Glutamatergic neuron (in vitro differentiated cells): ENCODE measurements around the gene PIK3R5. TPM values are rescaled to one million over a fixed set of nuclear protein-coding genes. Genes with fewer than 3 reads are reported as not detected.

Source experiments
- DNase-seq: peaks from one replicate; pipeline ENCODE4 v3.0.0; 2022
- H3K27ac Mint-ChIP-seq: one replicate; pipeline ENCODE4 v1.8.0; 2020; ENCODE audit warnings: mild to moderate bottlenecking, mixed read lengths, inconsistent platforms; ENCODE audit not compliant: unreplicated experiment
- H3K27me3 Mint-ChIP-seq: one replicate; pipeline ENCODE4 v1.8.0; 2020; ENCODE audit warnings: mild to moderate bottlenecking, moderate library complexity, mixed read lengths, inconsistent platforms; ENCODE audit not compliant: unreplicated experiment
- H3K36me3 Mint-ChIP-seq: one replicate; pipeline ENCODE4 v1.8.0; 2020; ENCODE audit warnings: mild to moderate bottlenecking, mixed read lengths, inconsistent platforms; ENCODE audit not compliant: unreplicated experiment
- H3K4me1 Mint-ChIP-seq: one replicate; pipeline ENCODE4 v1.8.0; 2020; ENCODE audit warnings: mild to moderate bottlenecking, low read depth, mixed read lengths, inconsistent platforms; ENCODE audit not compliant: unreplicated experiment
- H3K4me3 Mint-ChIP-seq: one replicate; pipeline ENCODE4 v1.8.0; 2020; ENCODE audit warnings: mild to moderate bottlenecking, mixed read lengths, inconsistent platforms; ENCODE audit not compliant: unreplicated experiment
- H3K9me3 Mint-ChIP-seq: one replicate; pipeline ENCODE4 v1.8.0; 2020; ENCODE audit warnings: mild to moderate bottlenecking, moderate library complexity, mixed read lengths, inconsistent platforms; ENCODE audit not compliant: unreplicated experiment
- total RNA-seq: library from RNA; stranded (reverse); fragmentation: NEBNext Ultra II Directional; extraction: Animal tissue kit (Norgen Biotek cat#: 25700); gene quantifications from one replicate; pipeline ENCODE4 v1.2.1, GENCODE V29; 2021; ENCODE audit not compliant: unreplicated experiment
- TF ChIP-seq, protein P1 (sequence below): fragments of 200-600 bp; sonication (generic); IDR thresholded peaks from one replicate; pipeline ENCODE4 v1.5.0; 2021; ENCODE audit not compliant: partially characterized antibody, unreplicated experiment

Gene PIK3R5
- total RNA-seq, 1 donor from 2014 or later, result not detected

DNA sequence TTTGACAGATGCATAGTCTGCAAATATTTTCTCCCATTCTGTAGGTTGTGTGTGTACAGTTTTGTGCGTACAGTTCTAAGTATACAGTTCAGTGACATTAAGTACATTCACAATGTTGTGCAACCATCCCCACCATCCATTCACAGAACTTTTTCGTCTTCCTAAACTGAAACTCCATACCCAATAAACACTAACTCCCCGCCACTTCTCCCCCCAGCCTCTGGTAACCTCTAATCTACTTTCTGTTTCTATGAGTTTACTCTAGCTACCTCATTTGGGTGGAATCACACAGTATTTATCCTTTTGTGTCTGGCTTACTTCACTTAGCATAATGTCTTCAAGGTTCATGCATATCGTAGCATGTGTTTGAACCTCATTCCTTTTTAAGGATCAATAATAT is 14.3 kb downstream of the PIK3R5 start:
- Mint-ChIP-seq H3K4me1 (no peaks in the 10 kb centered on the region), H3K27ac (no peak overlapping the region), H3K4me3 (no peak overlapping the region), H3K27me3 (peaks cover 3% of the 10 kb centered on the region), H3K9me3 (peaks cover 2% of the 10 kb centered on the region), H3K36me3 (peaks cover 9% of the 10 kb centered on the region)
- TF ChIP-seq, protein P1, sequence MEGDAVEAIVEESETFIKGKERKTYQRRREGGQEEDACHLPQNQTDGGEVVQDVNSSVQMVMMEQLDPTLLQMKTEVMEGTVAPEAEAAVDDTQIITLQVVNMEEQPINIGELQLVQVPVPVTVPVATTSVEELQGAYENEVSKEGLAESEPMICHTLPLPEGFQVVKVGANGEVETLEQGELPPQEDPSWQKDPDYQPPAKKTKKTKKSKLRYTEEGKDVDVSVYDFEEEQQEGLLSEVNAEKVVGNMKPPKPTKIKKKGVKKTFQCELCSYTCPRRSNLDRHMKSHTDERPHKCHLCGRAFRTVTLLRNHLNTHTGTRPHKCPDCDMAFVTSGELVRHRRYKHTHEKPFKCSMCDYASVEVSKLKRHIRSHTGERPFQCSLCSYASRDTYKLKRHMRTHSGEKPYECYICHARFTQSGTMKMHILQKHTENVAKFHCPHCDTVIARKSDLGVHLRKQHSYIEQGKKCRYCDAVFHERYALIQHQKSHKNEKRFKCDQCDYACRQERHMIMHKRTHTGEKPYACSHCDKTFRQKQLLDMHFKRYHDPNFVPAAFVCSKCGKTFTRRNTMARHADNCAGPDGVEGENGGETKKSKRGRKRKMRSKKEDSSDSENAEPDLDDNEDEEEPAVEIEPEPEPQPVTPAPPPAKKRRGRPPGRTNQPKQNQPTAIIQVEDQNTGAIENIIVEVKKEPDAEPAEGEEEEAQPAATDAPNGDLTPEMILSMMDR, result no peak
- no peak for DNase-seq

DNA sequence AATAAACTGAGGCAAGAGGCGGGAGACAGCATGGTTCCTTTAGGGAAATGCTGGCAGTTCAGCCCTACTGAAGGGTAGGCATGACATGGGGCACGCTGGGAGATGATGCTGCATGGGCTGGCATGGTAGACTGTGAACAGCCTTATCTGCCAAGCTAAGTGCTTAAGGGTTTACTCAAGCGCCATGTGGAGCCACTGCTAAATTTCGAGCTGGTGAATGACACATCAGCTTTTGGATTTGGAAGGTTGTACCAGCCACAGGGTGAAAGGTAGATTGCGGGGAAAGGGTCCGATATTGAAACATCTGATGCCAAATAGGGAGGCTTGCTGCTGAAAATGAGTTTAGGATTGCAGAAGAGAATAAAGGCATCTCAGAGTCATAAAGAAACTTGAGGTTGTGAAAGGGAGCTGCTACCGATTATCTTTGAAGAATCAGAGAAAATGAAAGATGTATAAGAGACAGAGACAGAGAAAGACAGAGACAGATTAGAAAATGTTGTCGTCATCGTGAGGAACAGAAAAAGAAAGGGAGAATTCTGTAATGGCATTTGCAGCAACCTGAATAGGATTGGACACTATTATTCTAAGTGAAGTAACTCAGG is 16.3 kb downstream of the PIK3R5 start:
- no peaks in the 10 kb centered on the region for H3K4me1 Mint-ChIP-seq
- H3K9me3 Mint-ChIP-seq, result peaks cover 4% of the 10 kb centered on the region
- peaks cover 9% of the 10 kb centered on the region for H3K36me3 Mint-ChIP-seq
- TF ChIP-seq, protein P1, result no peak
- H3K27ac Mint-ChIP-seq, result no peak overlapping the region
- no peak for DNase-seq
- no peak overlapping the region for H3K4me3 Mint-ChIP-seq
- H3K27me3 Mint-ChIP-seq, result peaks cover 3% of the 10 kb centered on the region

DNA sequence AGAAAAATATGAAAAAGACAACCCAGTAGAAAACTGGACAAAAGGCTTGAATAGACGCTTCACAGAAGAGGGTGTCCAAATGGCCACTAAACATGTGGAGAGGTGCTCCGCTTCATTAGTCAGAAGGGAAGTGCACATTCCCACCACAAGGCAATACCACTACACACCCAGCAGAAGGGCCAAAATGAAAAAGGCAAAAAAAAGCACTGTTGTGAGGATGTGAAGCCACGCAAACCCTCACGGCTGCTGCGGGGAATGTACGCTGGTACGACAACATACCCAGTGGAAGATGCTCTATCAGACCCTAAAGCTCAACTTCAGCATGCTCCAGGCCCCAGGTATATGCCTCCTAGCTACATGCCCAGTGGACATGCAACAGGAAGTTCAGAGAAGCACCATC is 17.0 kb downstream of the PIK3R5 start:
- peaks cover 4% of the 10 kb centered on the region for H3K9me3 Mint-ChIP-seq
- H3K4me1 Mint-ChIP-seq, result no peaks in the 10 kb centered on the region
- peaks cover 3% of the 10 kb centered on the region for H3K27me3 Mint-ChIP-seq
- TF ChIP-seq, protein P1, result no peak
- peaks cover 9% of the 10 kb centered on the region for H3K36me3 Mint-ChIP-seq
- H3K4me3 Mint-ChIP-seq, result no peak overlapping the region
- no peak for DNase-seq
- H3K27ac Mint-ChIP-seq, result no peak overlapping the region

DNA sequence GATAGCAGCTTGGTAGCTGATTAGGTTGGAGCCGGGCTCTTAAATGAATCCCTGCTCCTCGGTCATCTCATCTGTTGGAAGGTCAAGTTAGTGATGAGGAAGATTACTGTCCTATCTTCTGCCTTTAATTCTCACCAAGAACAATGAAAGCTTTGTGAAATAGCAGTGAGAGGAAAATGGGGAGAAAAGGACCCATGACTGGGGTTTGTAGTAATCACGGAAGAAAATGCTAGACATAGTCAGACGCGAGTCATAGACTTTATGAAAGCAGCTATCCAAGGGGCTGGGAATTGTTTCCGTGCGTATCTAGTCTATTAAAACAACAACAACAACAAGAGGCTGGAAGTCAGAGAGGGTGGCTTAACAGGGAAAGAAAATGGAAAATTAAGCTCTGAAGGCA is 18.3 kb downstream of the PIK3R5 start:
- peaks cover 3% of the 10 kb centered on the region for H3K27me3 Mint-ChIP-seq
- H3K4me1 Mint-ChIP-seq, result no peaks in the 10 kb centered on the region
- peaks cover 9% of the 10 kb centered on the region for H3K36me3 Mint-ChIP-seq
- TF ChIP-seq, protein P1, result no peak
- H3K27ac Mint-ChIP-seq, result no peak overlapping the region
- peaks cover 4% of the 10 kb centered on the region for H3K9me3 Mint-ChIP-seq
- no peak for DNase-seq
- no peak overlapping the region for H3K4me3 Mint-ChIP-seq

DNA sequence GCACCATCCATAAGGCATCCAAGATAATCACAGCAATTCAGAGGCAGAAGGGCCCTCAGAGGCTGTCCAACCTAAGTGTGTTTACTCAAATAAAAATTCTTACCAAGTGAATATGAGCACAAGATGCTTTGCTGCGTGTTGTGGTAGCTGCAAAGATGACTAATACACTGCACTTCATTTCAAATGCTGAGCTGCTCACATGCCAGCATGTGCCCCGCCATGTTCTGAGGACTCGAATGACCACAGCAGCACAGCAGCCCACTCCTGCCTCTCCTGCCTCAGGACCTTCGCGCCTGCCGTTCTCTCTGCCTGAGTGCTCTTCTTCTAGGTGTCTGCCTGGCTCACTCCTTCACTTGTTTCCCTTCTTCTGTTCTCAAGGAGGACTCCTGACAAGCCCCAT is 19.0 kb downstream of the PIK3R5 start:
- Mint-ChIP-seq H3K27me3 (peaks cover 3% of the 10 kb centered on the region), H3K4me1 (no peaks in the 10 kb centered on the region), H3K27ac (no peak overlapping the region), H3K9me3 (peaks cover 4% of the 10 kb centered on the region), H3K36me3 (peaks cover 9% of the 10 kb centered on the region), H3K4me3 (no peak overlapping the region)
- TF ChIP-seq, protein P1, result no peak
- DNase-seq, result no peak
